ENCODE measurements around the gene AGBL4. TPM values are rescaled to one million over a fixed set of nuclear protein-coding genes. Genes with fewer than 3 reads are reported as not detected.
"Not testable (repeated sequence)": the region's sequence is repeated elsewhere in the genome, so short reads cannot be mapped to it uniquely, and the experiment has no call there.

Gene AGBL4
- total and polyA plus RNA-seq, 9 of the 15 experiments (the other 6 are each of a cell fraction or from before 2014, with no cell fraction given) = 0.11 TPM; not detected in 7

DNA sequence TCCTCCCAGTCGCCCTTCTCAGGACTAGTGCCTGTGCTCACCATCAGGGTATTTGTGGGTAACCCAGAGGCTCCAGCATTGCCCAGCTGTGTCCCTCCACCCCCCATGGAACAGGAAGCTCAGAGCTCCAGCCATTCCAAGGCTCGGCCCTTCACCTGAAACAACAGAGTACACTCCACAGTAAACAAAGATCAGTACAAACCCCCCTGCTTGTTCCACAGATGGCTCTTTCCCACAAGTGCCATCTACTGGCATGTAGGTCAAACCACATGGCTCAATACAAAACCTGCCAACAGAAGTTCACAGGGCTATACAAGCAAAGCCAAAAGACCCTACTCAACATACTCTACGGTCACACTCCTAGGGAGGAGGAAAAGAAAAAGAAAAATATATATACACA, 258.7 kb downstream of the AGBL4 start:
- H3K9ac ChIP-seq (ENCODE audit: insufficient read depth in 1 of 2, low read depth in 2 of 2, low read length in 2 of 2) = no peak overlapping the region
- in situ Hi-C loops (cut with MboI) (no loop called here), intact Hi-C loops (cut with micrococcal nuclease) (no loop called here)
- no peaks in the 10 kb centered on the region for H3K36me3 ChIP-seq (ENCODE audit: control insufficient read depth, insufficient read depth, low read length)
- H2AFZ ChIP-seq (ENCODE audit: low read depth, low read length) = no peak overlapping the region
- WGBS (ENCODE audit: insufficient coverage, low coverage, missing lambda C conversion rate) = 2% methylated on average over 3 of the region's 3 CpGs
- ATAC-seq (no peak), FAIRE-seq (no peak), DNase-seq (ENCODE audit: extremely low read depth in 1 of 4, low spot score in 3 of 4) (no peak)
- BruUV-seq (replicated peaks) = no TSS peak
- TF ChIP-seq TBL1XR1 (IDR thresholded peaks at IDR 0.05; ENCODE audit: low read length in 2 of 2) = no peak
- no peak for TF ChIP-seq ZNF253 (CRISPR knock-in tag; conservative IDR thresholded peaks at IDR 0.05)
- TF ChIP-seq EHMT2 (IDR thresholded peaks at IDR 0.05) = no peak
- TF ChIP-seq ELF4 (CRISPR knock-in tag; IDR thresholded peaks at IDR 0.05) = no peak
- no peaks in the 10 kb centered on the region for H4K20me1 ChIP-seq (replicated peaks; ENCODE audit: control insufficient read depth, insufficient read depth, low read length)
- no peaks in the 10 kb centered on the region for H3K9me1 ChIP-seq (ENCODE audit: control insufficient read depth, insufficient read depth, low read length)
- no peaks in the 10 kb centered on the region for H3K79me2 ChIP-seq (ENCODE audit: control insufficient read depth, insufficient read depth, low read length)
- H3K4me2 ChIP-seq (ENCODE audit: insufficient read depth, low read length) = no peak overlapping the region
- H3K9me3 ChIP-seq (replicated peaks; ENCODE audit: control insufficient read depth, insufficient read depth, low read depth, low read length) = peaks cover 3% of the 10 kb centered on the region; the same call in 1 of the 2 replicates
- H3K4me1 ChIP-seq (replicated peaks in 1 of 2; ENCODE audit: control insufficient read depth in 2 of 2, insufficient read depth in 2 of 2, low read length in 2 of 2) = no peaks in the 10 kb centered on the region
- no peak overlapping the region for H3K4me3 ChIP-seq
- H3K27me3 ChIP-seq (ENCODE audit: control insufficient read depth in 2 of 2, insufficient read depth in 2 of 2, low read length in 2 of 2) = no peaks in the 10 kb centered on the region
- ChIA-PET CTCF (ENCODE audit: low intra/inter-chr PET ratio) (no interaction called here), POLR2A (no interaction called here)
- no peak overlapping the region for H3K27ac ChIP-seq (ENCODE audit: extremely low read depth, low read depth, low read length)

DNA sequence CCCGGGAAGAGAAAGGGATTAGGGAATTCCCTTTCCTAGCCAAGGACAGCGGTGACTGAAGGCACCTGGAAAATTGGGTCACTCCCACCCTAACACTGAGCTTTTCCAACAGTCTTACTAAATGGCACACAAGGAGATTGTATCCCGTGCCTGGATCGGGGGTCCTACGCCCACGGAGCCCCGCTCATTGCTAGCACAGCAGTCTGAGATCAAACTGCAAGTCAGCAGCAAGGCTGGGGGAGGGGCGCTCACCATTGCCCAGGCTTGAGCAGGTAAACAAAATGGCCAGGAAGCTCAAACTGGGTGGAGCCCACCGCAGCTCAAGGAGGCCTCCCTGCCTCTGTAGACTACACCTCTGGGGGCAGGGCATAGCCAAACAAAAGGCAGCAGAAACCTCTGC, 285.6 kb downstream of the AGBL4 start:
- BruUV-seq (replicated peaks); H3K4me3 ChIP-seq; ATAC-seq; FAIRE-seq; H3K9me1 ChIP-seq (ENCODE audit: control insufficient read depth, insufficient read depth, low read length); H3K27ac ChIP-seq (ENCODE audit: extremely low read depth, low read depth, low read length); H4K20me1 ChIP-seq (replicated peaks; ENCODE audit: control insufficient read depth, insufficient read depth, low read length); in situ Hi-C loops (cut with MboI); H3K9ac ChIP-seq (ENCODE audit: insufficient read depth in 1 of 2, low read depth in 2 of 2, low read length in 2 of 2); H3K36me3 ChIP-seq (ENCODE audit: control insufficient read depth, insufficient read depth, low read length); intact Hi-C loops (cut with micrococcal nuclease); H3K9me3 ChIP-seq (replicated peaks; ENCODE audit: control insufficient read depth, insufficient read depth, low read depth, low read length); CTCF ChIA-PET (ENCODE audit: low intra/inter-chr PET ratio); POLR2A ChIA-PET; DNase-seq (ENCODE audit: extremely low read depth in 1 of 4, low spot score in 3 of 4); H3K27me3 ChIP-seq (ENCODE audit: control insufficient read depth in 2 of 2, insufficient read depth in 2 of 2, low read length in 2 of 2); H3K4me2 ChIP-seq (ENCODE audit: insufficient read depth, low read length); H3K79me2 ChIP-seq (ENCODE audit: control insufficient read depth, insufficient read depth, low read length); H3K4me1 ChIP-seq (replicated peaks in 1 of 2; ENCODE audit: control insufficient read depth in 2 of 2, insufficient read depth in 2 of 2, low read length in 2 of 2); H2AFZ ChIP-seq (ENCODE audit: low read depth, low read length): not testable (repeated sequence)
- WGBS (ENCODE audit: insufficient coverage, low coverage, missing lambda C conversion rate) = 1% methylated on average over 9 of the region's 9 CpGs
